Activated T-cell treated with anti-CD3 and anti-CD28 coated beads, Interleukin-2, amount 50 U/mL, for 1 hour (primary cell): Measurements from ENCODE around the gene FAM222B.
"Not testable (repeated sequence)": the region's sequence is repeated elsewhere in the genome, so short reads cannot be mapped to it uniquely, and the experiment has no call there.

Experiments used
- DNase-seq: peaks from one replicate; pipeline ENCODE4 v3.0.0-alpha.2; 2020

Gene FAM222B

GRCh38 chr17:28867276-28867675 is 24.7 kb upstream of the FAM222B start:
- DNase-seq: no peak

- DNase-seq: no peak
These were observed 23.6 kb upstream of the FAM222B start for GRCh38 chr17:28865946-28866752.

- DNase-seq: no peak
These were observed 22.6 kb upstream of the FAM222B start for GRCh38 chr17:28864991-28865849.

- DNase-seq: no peak
These were observed 21.4 kb upstream of the FAM222B start for GRCh38 chr17:28863953-28864352.

- DNase-seq: no peak
These were observed 20.0 kb upstream of the FAM222B start for GRCh38 chr17:28862561-28862960.

- no peak for DNase-seq
These were observed 19.0 kb upstream of the FAM222B start for GRCh38 chr17:28861393-28862203.

GRCh38 chr17:28860363-28860808 is 17.8 kb upstream of the FAM222B start:
- no peak for DNase-seq

GRCh38 chr17:28858801-28859355 is 16.3 kb upstream of the FAM222B start:
- DNase-seq: no peak

- DNase-seq: no peak
These were observed 15.6 kb upstream of the FAM222B start for GRCh38 chr17:28857905-28858800.

- no peak for DNase-seq
These were observed 13.5 kb upstream of the FAM222B start for GRCh38 chr17:28856028-28856574.

- DNase-seq: no peak
These were observed 12.7 kb upstream of the FAM222B start for GRCh38 chr17:28855336-28855679.

GRCh38 chr17:28854457-28855335 is 12.1 kb upstream of the FAM222B start, which contains the start of gene ERAL1:
Gene ERAL1 (plus strand): TSS chr17:28855016. CDS start chr17:28855035, 19 bp downstream.
- peak; percentile 79 for DNase-seq

GRCh38 chr17:28853295-28853694 is 10.7 kb upstream of the FAM222B start:
- DNase-seq: no peak

- no peak for DNase-seq
These were observed 6.7 kb upstream of the FAM222B start for GRCh38 chr17:28849281-28849680.

- peak; percentile 55 for DNase-seq
These were observed 6.1 kb upstream of the FAM222B start for GRCh38 chr17:28848667-28849066.

- DNase-seq: not testable (repeated sequence)
These were observed 4.1 kb upstream of the FAM222B start for GRCh38 chr17:28846699-28847098.

- DNase-seq: no peak
These were observed 3.6 kb upstream of the FAM222B start for GRCh38 chr17:28846231-28846630.

- no peak for DNase-seq
These were observed 1.2 kb upstream of the FAM222B start for GRCh38 chr17:28843816-28844148.

- no peak for DNase-seq
These were observed 699 bp downstream of the FAM222B start for GRCh38 chr17:28841901-28842281.

GRCh38 chr17:28839221-28839620 is 3.4 kb downstream of the FAM222B start:
- DNase-seq: no peak
